IMR-90 (cell line): ENCODE data around the gene EPGN. TPM values are rescaled to one million over a fixed set of nuclear protein-coding genes. Genes with fewer than 3 reads are reported as not detected.

Source experiments
- ATAC-seq: fragments of 200-7000 bp; cut with Tn5 transposase; 2 replicates; pipeline ENCODE4 v1.9.1; 2020; ENCODE audit warnings: low read depth, mild to moderate bottlenecking, moderate library complexity
- BruUV-seq: library from RNA; stranded (reverse); fragments of 400-500 nt; replicated peaks from 2 replicates; lab custom pipeline; 2021; lab: Mats Ljungman, UMichigan
- CTCF ChIA-PET: fragments of 300-600 bp; formaldehyde crosslinking; extraction: SDS; loops from one replicate; lab custom pipeline; 2021; ENCODE audit warnings: antibody characterized with exemption; lab: Yijun Ruan, JAX
- POLR2A ChIA-PET: fragments of 300-600 bp; sonication (Branson Sonifier 250); formaldehyde crosslinking; loops from one replicate; lab custom pipeline; 2022; ENCODE audit warnings: antibody characterized with exemption; ENCODE audit not compliant: unreplicated experiment; lab: Charles Lee
- DNase-seq: peaks from one replicate; pipeline ENCODE4 v3.0.0; 2013
- H2AFZ ChIP-seq: replicated peaks from 2 replicates; pipeline ENCODE3; 2013; ENCODE audit warnings: low read length, mild to moderate bottlenecking; ENCODE audit not compliant: poor library complexity
- H2AK5ac ChIP-seq: 2 replicates; pipeline ENCODE4 v1.6.1; 2013; ENCODE audit warnings: low read depth, low read length, inconsistent platforms
- H2AK9ac ChIP-seq: replicated peaks from 2 replicates; pipeline ENCODE3; 2013; ENCODE audit warnings: mild to moderate bottlenecking, low read depth, low read length, moderate library complexity; ENCODE audit not compliant: poor library complexity
- H2BK120ac ChIP-seq: 2 replicates; pipeline ENCODE4 v1.6.1; 2013; ENCODE audit warnings: low read depth, low read length, inconsistent platforms
- H2BK15ac ChIP-seq: 3 replicates; pipeline ENCODE4 v1.6.1; 2013; ENCODE audit warnings: low read depth, low read length, inconsistent platforms
- H2BK20ac ChIP-seq: 2 replicates; pipeline ENCODE4 v1.6.1; 2013; ENCODE audit warnings: low read depth, mild to moderate bottlenecking, inconsistent platforms, low read length, moderate library complexity
- H2BK5ac ChIP-seq: 2 replicates; pipeline ENCODE4 v1.6.1; 2013; ENCODE audit warnings: mild to moderate bottlenecking, low read depth, low read length, inconsistent platforms; ENCODE audit not compliant: poor library complexity, severe bottlenecking
- H3K14ac ChIP-seq: replicated peaks from 2 replicates; pipeline ENCODE4 v1.6.1; 2013; ENCODE audit warnings: low read depth, low read length, inconsistent platforms
- H3K18ac ChIP-seq: 2 replicates; pipeline ENCODE4 v1.6.1; 2013; ENCODE audit warnings: low read depth, low read length, control low read depth
- H3K23ac ChIP-seq: 2 replicates; pipeline ENCODE4 v1.6.1; 2013; ENCODE audit warnings: low read depth, low read length, inconsistent platforms
- H3K27ac ChIP-seq: 2 replicates; pipeline ENCODE4 v1.5.1; 2013; ENCODE audit warnings: mild to moderate bottlenecking, control low read depth, low read length; ENCODE audit not compliant: insufficient read depth
- H3K27me3 ChIP-seq: 2 replicates; pipeline ENCODE4 v1.6.1; 2013; ENCODE audit warnings: low read length; ENCODE audit not compliant: control insufficient read depth, insufficient read depth
- H3K36me3 ChIP-seq: 2 replicates; pipeline ENCODE4 v1.6.1; 2013; ENCODE audit warnings: low read length, mixed read lengths; ENCODE audit not compliant: control insufficient read depth, insufficient read depth
- H3K4ac ChIP-seq: 2 replicates; pipeline ENCODE4 v1.6.1; 2013; ENCODE audit warnings: low read depth, low read length, inconsistent platforms
- H3K4me1 ChIP-seq: 2 replicates; pipeline ENCODE4 v1.6.1; 2013; ENCODE audit warnings: low read length, mixed read lengths; ENCODE audit not compliant: control insufficient read depth, insufficient read depth
- H3K4me2 ChIP-seq: 2 replicates; pipeline ENCODE4 v1.6.1; 2013; ENCODE audit warnings: low read depth, mild to moderate bottlenecking, control low read depth, low read length, moderate library complexity
- H3K4me3 ChIP-seq: 2 replicates; pipeline ENCODE4 v1.5.1; 2013; ENCODE audit warnings: low read depth, mild to moderate bottlenecking, control low read depth, low read length, moderate library complexity; ENCODE audit not compliant: insufficient read depth
- H3K56ac ChIP-seq: 2 replicates; pipeline ENCODE4 v1.6.1; 2013; ENCODE audit warnings: low read length, inconsistent platforms; ENCODE audit not compliant: insufficient read depth; ENCODE audit errors: extremely low read depth
- H3K79me1 ChIP-seq, 2 experiments: 2 replicates each; pipeline ENCODE4 v1.6.1; 2013; ENCODE audit warnings: low read length in 2 of 2, inconsistent platforms in 1 of 2, low read depth in 1 of 2
- H3K9ac ChIP-seq: 2 replicates; pipeline ENCODE4 v1.6.1; 2013; ENCODE audit warnings: low read depth, low read length, control low read depth
- H3K9me1 ChIP-seq: 2 replicates; pipeline ENCODE4 v1.6.1; 2013; ENCODE audit warnings: low read length, inconsistent platforms; ENCODE audit not compliant: insufficient read depth
- H3K9me3 ChIP-seq: 2 replicates; pipeline ENCODE4 v1.6.1; 2013; ENCODE audit warnings: low read length; ENCODE audit not compliant: control insufficient read depth, insufficient read depth
- H4K20me1 ChIP-seq: 2 replicates; pipeline ENCODE4 v1.6.1; 2013; ENCODE audit warnings: low read length, inconsistent platforms; ENCODE audit not compliant: insufficient read depth
- H4K5ac ChIP-seq: 2 replicates; pipeline ENCODE4 v1.6.1; 2013; ENCODE audit warnings: mild to moderate bottlenecking, low read depth, low read length, control low read depth
- H4K8ac ChIP-seq, 2 experiments: 2 replicates each; pipeline ENCODE4 v1.6.1; 2013; ENCODE audit warnings: low read depth in 2 of 2, low read length in 2 of 2, control low read depth in 1 of 2, inconsistent platforms in 1 of 2
- H4K91ac ChIP-seq: 2 replicates; pipeline ENCODE4 v1.6.1; 2013; ENCODE audit warnings: low read depth, low read length, inconsistent platforms; ENCODE audit not compliant: insufficient read depth
- MAFK ChIP-seq: IDR thresholded peaks from 2 replicates; pipeline ENCODE4 v1.6.1; 2012; ENCODE audit warnings: low read depth, low read length, improper control_type of control experiment
- WGBS, 2 experiments: methylation state at CpG; one replicate each; pipeline versions ENCODE4 v1.1.5 to v1.1.7; 2013; ENCODE audit warnings: missing lambda C conversion rate in 2 of 2; ENCODE audit not compliant: insufficient read length in 1 of 2; ENCODE audit errors: extremely low coverage in 2 of 2; 5-methylcytosine and 5-hydroxymethylcytosine counted together
- dilution Hi-C: fragments of 300-500 bp; cut with HindIII; formaldehyde crosslinking; loops from one replicate; pipeline ENCODE4 v1.14.3; 2018; ENCODE audit warnings: low sequenced_read_pairs; ENCODE audit not compliant: unreplicated experiment
- in situ Hi-C: fragments of 300-500 bp; cut with MboI; formaldehyde crosslinking; loops from 3 replicates; pipeline ENCODE4 v1.14.3; 2019; ENCODE audit warnings: low sequenced_read_pairs, inconsistent platforms, mixed read lengths
- intact Hi-C: fragments of 100-400 bp; cut with micrococcal nuclease; formaldehyde crosslinking; loops from 2 replicates; pipeline ENCODE4 v1.10.0; 2022
- polyA plus RNA-seq, 3 experiments: library from polyadenylated mRNA; depleted of rRNA; stranded (reverse); fragments of >200 nt; gene quantifications; 2 replicates each; pipeline ENCODE4 v1.2.3, GENCODE V29; 2012; ENCODE audit warnings: low replicate concordance in 1 of 3
- total RNA-seq: library from RNA; depleted of rRNA; stranded (reverse); fragments of >200 nt; gene quantifications from 2 replicates; pipeline ENCODE4 v1.2.3, GENCODE V29; 2012
- TF ChIP-seq, protein P1 (sequence below): conservative IDR thresholded peaks from 2 replicates; pipeline ENCODE4 v1.5.1; 2012; ENCODE audit warnings: mild to moderate bottlenecking, low read depth, low read length, improper control_type of control experiment

Gene EPGN
- total and polyA plus RNA-seq, 2 of the 4 experiments (the other 2 are of a cell fraction): 0.18 TPM; not detected in 1

DNA sequence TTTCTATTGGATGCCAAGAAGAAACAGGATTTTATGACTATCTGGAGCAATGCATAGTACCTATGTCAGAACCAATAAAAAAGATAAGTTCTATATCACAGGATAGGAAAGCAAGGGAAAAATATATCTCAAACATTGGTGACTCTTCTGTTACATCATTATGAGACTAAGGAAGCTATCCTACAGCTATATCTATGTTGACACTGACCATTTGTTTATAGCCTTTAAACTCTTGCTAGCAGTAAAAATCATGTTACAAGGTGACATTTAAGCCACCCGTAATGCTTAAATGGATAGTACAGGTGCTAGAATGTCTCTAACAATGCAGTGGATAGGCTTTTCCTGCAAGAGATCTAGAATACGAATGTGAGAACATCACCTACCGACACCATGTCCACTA lies 28.6 kb upstream of the EPGN start:
- H3K36me3 ChIP-seq: no peaks in the 10 kb centered on the region

More for the DNA sequence above, 28.6 kb upstream of the EPGN start:
- Histone ChIP-seq H2AK5ac (no peak overlapping the region), H2AFZ (no peak overlapping the region), H4K5ac (no peak overlapping the region), H3K27ac (no peak overlapping the region), H3K79me1 (no peaks in the 10 kb centered on the region), H4K20me1 (no peaks in the 10 kb centered on the region), H3K9me1 (peaks cover 6% of the 10 kb centered on the region; the same call in 1 of the 2 replicates), H2BK20ac (no peak overlapping the region), H3K9me3 (no peaks in the 10 kb centered on the region), H3K4me2 (no peak overlapping the region), H4K91ac (no peak overlapping the region), H3K56ac (no peak overlapping the region), H3K14ac (no peak overlapping the region), H3K18ac (no peak overlapping the region), H4K8ac (no peak overlapping the region), H3K4me3 (no peak overlapping the region), H3K23ac (no peak overlapping the region), H3K9ac (no peak overlapping the region), H2BK120ac (no peak overlapping the region), H2BK15ac (no peak overlapping the region), H3K4me1 (peaks cover 4% of the 10 kb centered on the region), H3K27me3 (no peaks in the 10 kb centered on the region), H2AK9ac (no peak overlapping the region), H2BK5ac (no peak overlapping the region), H3K4ac (no peak overlapping the region)
- intact Hi-C loops (no loop called here), in situ Hi-C loops (no loop called here), dilution Hi-C loops (no loop called here)
- TF ChIP-seq, protein P1, sequence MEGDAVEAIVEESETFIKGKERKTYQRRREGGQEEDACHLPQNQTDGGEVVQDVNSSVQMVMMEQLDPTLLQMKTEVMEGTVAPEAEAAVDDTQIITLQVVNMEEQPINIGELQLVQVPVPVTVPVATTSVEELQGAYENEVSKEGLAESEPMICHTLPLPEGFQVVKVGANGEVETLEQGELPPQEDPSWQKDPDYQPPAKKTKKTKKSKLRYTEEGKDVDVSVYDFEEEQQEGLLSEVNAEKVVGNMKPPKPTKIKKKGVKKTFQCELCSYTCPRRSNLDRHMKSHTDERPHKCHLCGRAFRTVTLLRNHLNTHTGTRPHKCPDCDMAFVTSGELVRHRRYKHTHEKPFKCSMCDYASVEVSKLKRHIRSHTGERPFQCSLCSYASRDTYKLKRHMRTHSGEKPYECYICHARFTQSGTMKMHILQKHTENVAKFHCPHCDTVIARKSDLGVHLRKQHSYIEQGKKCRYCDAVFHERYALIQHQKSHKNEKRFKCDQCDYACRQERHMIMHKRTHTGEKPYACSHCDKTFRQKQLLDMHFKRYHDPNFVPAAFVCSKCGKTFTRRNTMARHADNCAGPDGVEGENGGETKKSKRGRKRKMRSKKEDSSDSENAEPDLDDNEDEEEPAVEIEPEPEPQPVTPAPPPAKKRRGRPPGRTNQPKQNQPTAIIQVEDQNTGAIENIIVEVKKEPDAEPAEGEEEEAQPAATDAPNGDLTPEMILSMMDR: no peak
- TF ChIP-seq MAFK: no peak
- ATAC-seq (no peak), DNase-seq (no peak)
- BruUV-seq: no TSS peak
- WGBS, 2 experiments: 100% methylated on average over 1 of the region's 3 CpGs; no CpG with 5 or more reads in 1 of the 2 experiments
- ChIA-PET POLR2A (no interaction called here), CTCF (interaction anchor here (0.7 kb wide), 1 partner anchor 10 kb away, joined by 4 read pairs; no protein-coding TSS in a partner anchor)
